HG02870 (cell line): ENCODE data around the gene ZBTB43.

Experiments used
- ATAC-seq: cut with Tn5 transposase; IDR thresholded peaks from one replicate; pipeline ENCODE4 v1.9.1; 2021; ENCODE audit warnings: mild to moderate bottlenecking, moderate library complexity; ENCODE audit not compliant: unreplicated experiment

ZBTB43 gene

GRCh38 chr9:126885131-126885641 is 80.3 kb downstream of the ZBTB43 start:
- ATAC-seq, result no peak

- no peak for ATAC-seq
Observed at GRCh38 chr9:126886034-126886822, 81.4 kb downstream of the ZBTB43 start.

- ATAC-seq, result no peak
Observed at GRCh38 chr9:126886897-126887296, 82.1 kb downstream of the ZBTB43 start.
